HG03039 (cell line): Measurements from ENCODE around the gene ACSM6.
"Not testable (repeated sequence)": the region's sequence is repeated elsewhere in the genome, so short reads cannot be mapped to it uniquely, and the experiment has no call there.

Experiments used
- ATAC-seq: cut with Tn5 transposase; IDR thresholded peaks from one replicate; pipeline ENCODE4 v1.9.1; 2021; ENCODE audit warnings: mild to moderate bottlenecking, moderate library complexity; ENCODE audit not compliant: unreplicated experiment

The ACSM6 gene

GRCh38 chr10:95214369-95214768 is 20.3 kb downstream of the ACSM6 start:
- no peak for ATAC-seq

- ATAC-seq: peak; percentile 73
These were observed 20.8 kb downstream of the ACSM6 start for GRCh38 chr10:95214793-95215192.

GRCh38 chr10:95217476-95217875 is 23.4 kb downstream of the ACSM6 start:
- ATAC-seq: no peak

- ATAC-seq: no peak
These were observed 26.5 kb downstream of the ACSM6 start for GRCh38 chr10:95220539-95220938.

GRCh38 chr10:95221124-95221523 is 27.1 kb downstream of the ACSM6 start:
- no peak for ATAC-seq

GRCh38 chr10:95225136-95225535 is 31.1 kb downstream of the ACSM6 start:
- ATAC-seq: no peak

- not testable (repeated sequence) for ATAC-seq
These were observed 35.1 kb downstream of the ACSM6 start for GRCh38 chr10:95228934-95229723.

GRCh38 chr10:95229724-95230627 is 35.9 kb downstream of the ACSM6 start:
- ATAC-seq: no peak

GRCh38 chr10:95230677-95231586 is 36.9 kb downstream of the ACSM6 start:
- peak; percentile 71 for ATAC-seq

GRCh38 chr10:95233377-95234034 is 39.5 kb downstream of the ACSM6 start:
- no peak for ATAC-seq

- ATAC-seq: no peak
These were observed 40.9 kb downstream of the ACSM6 start for GRCh38 chr10:95234951-95235350.

- ATAC-seq: no peak
These were observed 41.6 kb downstream of the ACSM6 start for GRCh38 chr10:95235676-95236067.

- ATAC-seq: peak; percentile 93
These were observed 42.2 kb downstream of the ACSM6 start for GRCh38 chr10:95236068-95236903.

- no peak for ATAC-seq
These were observed 43.5 kb downstream of the ACSM6 start for GRCh38 chr10:95237376-95238170.

GRCh38 chr10:95240096-95240495 is 46.1 kb downstream of the ACSM6 start:
- ATAC-seq: not testable (repeated sequence)

GRCh38 chr10:95240811-95241210 is 46.8 kb downstream of the ACSM6 start:
- no peak for ATAC-seq

- no peak for ATAC-seq
These were observed 47.5 kb downstream of the ACSM6 start for GRCh38 chr10:95241533-95241932.

GRCh38 chr10:95242581-95243317 is 48.7 kb downstream of the ACSM6 start:
- no peak for ATAC-seq
